GM23248 (cell line): ENCODE measurements around the gene CDH13.

ENCODE experiments used
- EZH2 ChIP-seq: fragments of 200-600 bp; sonication (generic); IDR thresholded peaks from 2 replicates; pipeline ENCODE4 v1.6.1; 2018; ENCODE audit warnings: antibody characterized with exemption, mild to moderate bottlenecking; ENCODE audit not compliant: insufficient read depth, poor library complexity, severe bottlenecking
- EZH2phosphoT487 ChIP-seq: fragments of 200-600 bp; sonication (generic); IDR thresholded peaks from 2 replicates; pipeline ENCODE4 v1.6.1; 2018; ENCODE audit warnings: antibody characterized with exemption, moderate library complexity, mild to moderate bottlenecking, low read depth; ENCODE audit not compliant: insufficient read depth

DNA sequence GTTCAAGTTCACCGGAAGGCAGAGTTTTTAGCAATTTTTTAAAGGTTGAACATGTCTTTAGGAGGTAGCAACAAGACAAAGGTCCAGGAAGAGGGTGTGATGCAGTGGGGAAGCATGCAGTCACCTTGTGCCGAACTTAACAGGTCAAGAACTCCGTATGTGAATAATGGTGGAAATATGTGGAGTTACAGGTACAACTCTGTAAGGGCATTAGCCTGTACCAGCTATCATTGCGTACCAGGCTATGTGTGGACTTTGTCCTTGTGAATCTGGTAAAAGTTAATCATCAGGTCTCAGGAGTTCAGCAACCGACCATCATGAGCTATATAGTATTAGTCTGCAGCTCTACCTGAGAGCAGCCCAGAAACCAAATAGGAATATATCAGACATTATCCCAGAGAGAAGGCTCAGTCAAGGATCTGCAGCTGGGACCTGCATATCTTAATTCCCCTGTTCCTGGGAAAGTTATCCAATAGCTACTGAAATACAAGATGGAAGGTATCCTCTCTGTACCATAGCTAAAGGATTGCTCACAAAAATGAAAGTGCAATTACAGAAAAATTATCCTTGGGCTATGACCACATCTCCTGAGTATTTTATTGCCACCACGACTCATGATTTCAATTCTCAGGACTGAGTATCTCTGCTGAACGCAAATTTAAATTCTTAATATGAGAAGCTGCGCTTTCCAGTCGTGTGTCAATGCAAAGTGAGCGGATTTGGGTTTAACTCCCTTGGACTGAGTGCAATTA lies 469.3 kb downstream of the CDH13 start:
- TF ChIP-seq EZH2, result no peak
- no peak for TF ChIP-seq EZH2phosphoT487
